Omental fat pad (tissue), 4 donors: Measurements from ENCODE around the gene SORCS2. TPM values are rescaled to one million over a fixed set of nuclear protein-coding genes. Genes with fewer than 3 reads are reported as not detected.

ENCODE experiments used
- ATAC-seq: fragments of 150-250 bp; one replicate; pipeline ENCODE4 v1.9.1; 2016; ENCODE audit warnings: mild to moderate bottlenecking, moderate library complexity; ENCODE audit not compliant: low FRiP score
- DNase-seq: peaks from one replicate; pipeline ENCODE4 v3.0.0-alpha.2; 2019; ENCODE audit warnings: low spot score
- total RNA-seq, 4 donors: library from RNA; depleted of rRNA; stranded (reverse); fragments of >200 nt; gene quantifications; one replicate each; pipeline ENCODE4 v1.1.0, GENCODE V29; 2016
- TF ChIP-seq, protein P1 (sequence below), 3 donors: fragments of 450-650 bp; IDR thresholded peaks; one replicate each; pipeline ENCODE4 v1.5.1; 2016 to 2017; ENCODE audit warnings: antibody characterized with exemption in 3 of 3, mild to moderate bottlenecking in 3 of 3, moderate library complexity in 2 of 3

The SORCS2 gene
- total RNA-seq, 4 donors from 2014 or later, result 0.63 to 4.6 (median 1.2) TPM

DNA sequence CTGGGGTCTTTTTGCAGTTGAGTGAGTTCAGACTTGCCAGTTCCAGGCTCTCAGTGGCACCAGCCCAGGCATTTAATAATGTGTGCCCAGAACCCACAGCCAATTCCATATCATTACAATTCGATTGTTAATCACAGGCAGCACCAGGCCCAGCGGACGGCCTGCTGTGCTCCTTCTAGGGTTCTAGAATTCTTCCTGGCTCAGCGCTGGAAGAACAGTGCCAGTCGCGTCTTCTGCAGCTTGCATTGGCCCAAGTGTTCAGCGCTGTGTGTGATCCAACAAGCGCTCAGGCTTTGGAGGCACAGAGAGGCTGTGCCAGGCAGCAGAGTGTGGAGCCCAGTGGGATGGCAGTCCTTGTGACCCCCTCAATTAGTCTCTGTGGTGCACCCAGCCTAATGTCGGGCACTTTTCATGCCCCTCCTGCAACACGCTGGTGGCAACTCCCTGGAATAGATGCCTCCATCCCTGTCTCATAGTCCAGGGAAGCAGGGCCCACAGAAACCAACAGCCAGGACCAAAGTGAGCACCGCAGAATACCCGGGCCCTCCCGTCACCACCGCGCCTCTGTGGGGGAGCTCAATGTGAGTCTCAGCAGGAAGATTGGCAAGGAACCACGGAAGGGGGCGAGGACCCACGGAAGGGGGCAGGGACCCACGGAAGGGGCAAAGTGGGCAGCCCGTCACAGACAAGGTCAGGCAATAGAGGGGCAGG, 554.2 kb downstream of the SORCS2 start:
- TF ChIP-seq, protein P1, sequence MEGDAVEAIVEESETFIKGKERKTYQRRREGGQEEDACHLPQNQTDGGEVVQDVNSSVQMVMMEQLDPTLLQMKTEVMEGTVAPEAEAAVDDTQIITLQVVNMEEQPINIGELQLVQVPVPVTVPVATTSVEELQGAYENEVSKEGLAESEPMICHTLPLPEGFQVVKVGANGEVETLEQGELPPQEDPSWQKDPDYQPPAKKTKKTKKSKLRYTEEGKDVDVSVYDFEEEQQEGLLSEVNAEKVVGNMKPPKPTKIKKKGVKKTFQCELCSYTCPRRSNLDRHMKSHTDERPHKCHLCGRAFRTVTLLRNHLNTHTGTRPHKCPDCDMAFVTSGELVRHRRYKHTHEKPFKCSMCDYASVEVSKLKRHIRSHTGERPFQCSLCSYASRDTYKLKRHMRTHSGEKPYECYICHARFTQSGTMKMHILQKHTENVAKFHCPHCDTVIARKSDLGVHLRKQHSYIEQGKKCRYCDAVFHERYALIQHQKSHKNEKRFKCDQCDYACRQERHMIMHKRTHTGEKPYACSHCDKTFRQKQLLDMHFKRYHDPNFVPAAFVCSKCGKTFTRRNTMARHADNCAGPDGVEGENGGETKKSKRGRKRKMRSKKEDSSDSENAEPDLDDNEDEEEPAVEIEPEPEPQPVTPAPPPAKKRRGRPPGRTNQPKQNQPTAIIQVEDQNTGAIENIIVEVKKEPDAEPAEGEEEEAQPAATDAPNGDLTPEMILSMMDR (IDR thresholded peaks at IDR 0.05), result no peak
- no peak for ATAC-seq
- DNase-seq, result no peak

DNA sequence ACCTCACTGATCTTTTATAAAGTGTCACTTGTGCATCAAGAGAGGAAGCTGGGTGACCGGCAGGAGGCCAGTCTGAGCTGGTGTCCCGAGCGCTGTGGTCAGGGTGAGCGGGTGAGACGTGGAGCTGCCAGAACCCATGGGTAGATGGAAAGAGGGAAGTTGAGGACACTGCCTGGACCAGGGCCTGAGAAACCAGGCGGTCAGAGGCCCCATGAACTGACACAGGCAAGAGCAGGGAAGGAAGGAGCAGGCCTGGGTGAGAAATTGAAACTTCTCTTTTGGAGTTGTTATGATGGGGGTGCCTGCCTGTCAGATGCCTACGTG, 554.7 kb downstream of the SORCS2 start:
- DNase-seq (no peak), ATAC-seq (no peak)

DNA sequence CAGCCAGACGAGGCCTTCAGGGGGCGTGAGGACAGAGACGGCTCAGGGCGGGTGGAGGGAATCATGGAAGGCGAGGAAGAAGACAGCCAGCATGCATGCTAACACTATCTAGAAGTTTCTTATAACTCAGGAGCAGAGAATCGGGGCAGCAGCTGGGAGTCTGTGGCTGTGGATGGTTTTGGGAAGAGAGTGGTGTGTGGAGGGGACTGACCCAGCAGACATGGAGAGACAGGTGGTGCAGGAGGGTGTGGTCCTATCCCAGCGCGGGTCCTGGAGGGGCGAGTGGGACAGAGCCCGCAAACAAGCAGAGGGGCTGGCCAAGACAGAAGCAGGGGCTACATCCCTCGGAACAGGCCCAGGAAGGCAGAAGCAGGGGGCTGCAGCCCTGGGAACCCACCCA, 555.2 kb downstream of the SORCS2 start:
- DNase-seq, result no peak
- TF ChIP-seq, protein P1 (IDR thresholded peaks at IDR 0.05), result no peak
- no peak for ATAC-seq

More for the DNA sequence above, 554.7 kb downstream of the SORCS2 start:
- TF ChIP-seq, protein P1 (IDR thresholded peaks at IDR 0.05), result no peak

DNA sequence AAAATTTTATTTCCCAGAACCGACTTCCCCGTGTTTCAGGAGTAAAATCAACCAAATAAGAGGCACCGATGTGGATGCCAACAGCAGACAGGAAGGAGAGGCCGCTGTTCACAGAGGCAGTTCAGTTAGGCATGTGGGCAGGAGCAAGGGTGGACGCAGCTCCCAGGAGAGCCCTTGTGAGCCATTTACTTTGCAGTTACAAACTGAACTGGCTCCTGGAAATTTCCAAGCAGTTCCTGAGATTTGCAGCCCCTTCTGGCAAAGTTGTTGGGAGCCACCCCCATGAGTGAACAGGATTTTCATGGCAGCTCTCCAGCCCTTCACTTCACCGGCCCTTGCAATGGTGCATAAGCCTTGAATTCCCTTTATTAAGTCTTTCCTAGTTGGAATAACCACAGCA, 558.2 kb downstream of the SORCS2 start:
- TF ChIP-seq, protein P1 (IDR thresholded peaks at IDR 0.05), result no peak
- DNase-seq, result no peak
- no peak for ATAC-seq

DNA sequence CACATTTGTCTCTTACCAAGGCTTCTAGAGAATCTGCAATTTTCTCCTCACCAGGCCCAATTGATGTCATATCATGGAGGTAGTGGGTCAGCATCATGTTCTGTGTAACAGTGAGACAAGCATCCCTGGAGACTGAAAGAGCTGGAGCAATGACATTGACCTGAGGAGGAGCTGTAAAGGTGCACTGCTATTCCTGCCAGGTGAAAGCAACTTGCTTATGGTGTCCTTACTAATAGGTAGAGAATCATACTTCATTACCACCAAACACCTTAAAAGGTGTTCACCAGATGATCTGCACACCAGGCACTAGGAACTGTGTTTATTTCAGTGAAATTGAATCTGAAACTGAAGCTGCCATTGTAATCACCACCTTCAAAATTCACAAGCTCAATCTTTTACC, 558.6 kb downstream of the SORCS2 start:
- TF ChIP-seq, protein P1 (IDR thresholded peaks at IDR 0.05), result no peak
- DNase-seq (no peak), ATAC-seq (no peak)

DNA sequence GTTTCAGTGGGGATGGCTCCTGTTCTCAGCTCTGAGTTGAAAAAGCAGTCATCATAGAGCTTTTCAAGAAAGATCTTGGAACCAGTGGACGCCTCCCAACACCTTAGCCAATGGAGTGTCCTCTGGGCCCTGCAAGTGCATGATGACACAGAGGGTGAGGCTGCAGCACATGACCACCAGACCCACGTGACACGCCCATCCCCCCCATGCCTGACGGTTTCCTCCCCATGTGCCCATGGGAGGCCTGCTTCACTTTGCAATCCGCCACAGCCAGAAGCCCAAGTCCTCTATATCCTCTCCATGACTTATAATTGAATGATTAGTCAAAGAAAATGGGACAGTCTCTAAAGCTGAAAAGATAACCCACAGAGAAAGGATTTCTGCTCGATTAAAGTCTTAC, 560.3 kb downstream of the SORCS2 start:
- TF ChIP-seq, protein P1 (IDR thresholded peaks at IDR 0.05), result no peak
- ATAC-seq (no peak), DNase-seq (no peak)

DNA sequence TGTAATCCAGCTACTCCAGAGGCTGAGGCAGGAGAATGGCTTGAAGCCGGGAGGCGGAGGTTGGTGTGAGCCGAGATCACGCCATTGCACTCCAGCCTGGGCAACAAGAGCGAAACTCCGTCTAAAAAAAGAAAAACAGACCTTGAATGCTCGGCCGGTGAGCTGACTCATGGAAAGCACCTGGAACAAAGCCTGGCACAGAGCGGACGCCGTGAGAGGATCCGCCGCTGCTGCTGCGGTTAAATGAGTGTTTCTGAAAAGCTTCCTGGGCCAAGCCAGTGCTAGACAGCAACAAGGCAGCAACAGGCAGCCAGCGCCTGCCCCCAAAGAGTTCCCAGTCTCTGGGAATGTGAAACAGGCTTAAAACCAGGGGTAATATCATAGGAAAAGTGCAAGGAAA, 560.9 kb downstream of the SORCS2 start:
- ATAC-seq (no peak), DNase-seq (no peak)
- TF ChIP-seq, protein P1 (IDR thresholded peaks at IDR 0.05), result no peak
